BJ (cell line): ENCODE measurements around the gene B4GALT2. TPM values are rescaled to one million over a fixed set of nuclear protein-coding genes. Genes with fewer than 3 reads are reported as not detected.
A peak's percentile ranks its signal among the peaks of the same experiment; 100 is the strongest.

Experiments
- CTCF ChIA-PET: fragments of 350-600 bp; formaldehyde crosslinking; extraction: SDS; loops from one replicate; lab custom pipeline; 2021; ENCODE audit warnings: antibody characterized with exemption, inconsistent platforms; lab: Yijun Ruan, JAX
- POLR2A ChIA-PET: fragments of 300-600 bp; sonication (Branson Sonifier 250); formaldehyde crosslinking; extraction: SDS; loops from one replicate; lab custom pipeline; 2021; ENCODE audit warnings: antibody characterized with exemption; lab: Charles Lee
- DNase-seq: peaks from one replicate; pipeline ENCODE4 v3.0.0-alpha.2; 2011; ENCODE audit warnings: low read depth
- H3K27me3 ChIP-seq: 2 replicates; pipeline ENCODE4 v1.6.0; 2011; ENCODE audit warnings: low read length; ENCODE audit not compliant: control insufficient read depth, insufficient read depth
- H3K36me3 ChIP-seq: 2 replicates; pipeline ENCODE4 v1.5.1; 2011; ENCODE audit warnings: low read length; ENCODE audit not compliant: control insufficient read depth, insufficient read depth
- H3K4me3 ChIP-seq: 2 replicates; pipeline ENCODE4 v1.5.1; 2011; ENCODE audit warnings: low read depth, mild to moderate bottlenecking, control low read depth, low read length
- CTCF ChIP-seq: IDR thresholded peaks from 2 replicates; pipeline ENCODE4 v1.5.1; 2011; ENCODE audit warnings: low read depth, mild to moderate bottlenecking, control low read depth, inconsistent platforms, low read length, moderate library complexity; ENCODE audit not compliant: insufficient read depth
- polyA plus RNA-seq: library from polyadenylated mRNA; depleted of rRNA; stranded (reverse); fragments of >200 nt; gene quantifications from 2 replicates; pipeline ENCODE4 v1.2.3, GENCODE V29; 2011

Gene B4GALT2
- polyA plus RNA-seq, 1 experiment: 82.2 TPM

- ChIA-PET CTCF (interaction anchor here (2.0 to 2.7 kb wide), 2 partner anchors 39 to 74 kb away, joined by 7 to 8 read pairs; no protein-coding TSS in a partner anchor), POLR2A (no interaction called here)
- DNase-seq: no peak
- no peak for TF ChIP-seq CTCF
- Histone ChIP-seq H3K27me3 (no peaks in the 10 kb centered on the region), H3K36me3 (peaks cover 11% of the 10 kb centered on the region), H3K4me3 (peak overlapping the region; percentile 93)
Measured at GRCh38 chr1:43973981-43974442, 5.0 kb upstream of the B4GALT2 start.

GRCh38 chr1:43974443-43975248, 4.4 kb upstream of the B4GALT2 start, which contains the start of gene ATP6V0B:
ATP6V0B (plus strand) TSS chr1:43974960; CDS start chr1:43975041, 81 bp downstream.
- POLR2A ChIA-PET: interaction anchor here (1.4 kb wide), 1 partner anchor 17 kb away, joined by 3 read pairs; the partner anchor contains the start of gene CCDC24
- peaks cover 11% of the 10 kb centered on the region for H3K36me3 ChIP-seq
- no peaks in the 10 kb centered on the region for H3K27me3 ChIP-seq
- peak within 1 kb of the TSS; percentile 93 for H3K4me3 ChIP-seq
- DNase-seq: peak; percentile 50
- TF ChIP-seq CTCF: no peak; the same call in 1 of the 2 replicates
- CTCF ChIA-PET: interaction anchor here (0.9 to 2.7 kb wide), 5 partner anchors 29 to 73 kb away, joined by 5 to 9 read pairs (median 7); no protein-coding TSS in a partner anchor

GRCh38 chr1:43975249-43975961, 3.6 kb upstream of the B4GALT2 start:
- no peak for DNase-seq

GRCh38 chr1:43976045-43976444, 3.0 kb upstream of the B4GALT2 start:
- DNase-seq: no peak
- TF ChIP-seq CTCF: no peak
- CTCF ChIA-PET: interaction anchor here (1.2 to 2.0 kb wide), 5 partner anchors 12 to 61 kb away, joined by 3 to 9 read pairs (median 7); no protein-coding TSS in a partner anchor
- POLR2A ChIA-PET: no interaction called here
- Histone ChIP-seq H3K36me3 (peaks cover 11% of the 10 kb centered on the region), H3K4me3 (peak overlapping the region; percentile 93), H3K27me3 (no peaks in the 10 kb centered on the region)

More at GRCh38 chr1:43975249-43975961, 3.6 kb upstream of the B4GALT2 start:
- peaks cover 11% of the 10 kb centered on the region for H3K36me3 ChIP-seq
- POLR2A ChIA-PET: interaction anchor here (0.5 to 1.4 kb wide), 2 partner anchors 17 to 325 kb away, joined by 3 read pairs; partner anchors contain the start of gene CCDC24
- CTCF ChIA-PET: interaction anchor here (0.9 to 2.0 kb wide), 5 partner anchors 11 to 61 kb away, joined by 3 to 9 read pairs (median 7); no protein-coding TSS in a partner anchor
- no peak for TF ChIP-seq CTCF
- H3K27me3 ChIP-seq: no peaks in the 10 kb centered on the region
- H3K4me3 ChIP-seq: peak overlapping the region; percentile 93
